H9 (cell line): ENCODE results near the gene NUPR1. TPM values are rescaled to one million over a fixed set of nuclear protein-coding genes. Genes with fewer than 3 reads are reported as not detected.

ENCODE experiments used
- DNase-seq: peaks from one replicate; pipeline ENCODE4 v3.0.0-alpha.2; 2017
- H2AFZ ChIP-seq: one replicate; pipeline ENCODE4 v1.6.1; 2013; ENCODE audit warnings: mild to moderate bottlenecking, low read length, control low read depth, moderate library complexity
- H2AK5ac ChIP-seq: 2 replicates; pipeline ENCODE4 v1.6.1; 2013; ENCODE audit warnings: low read length, control low read depth, mixed read lengths; ENCODE audit not compliant: insufficient read length
- H2BK120ac ChIP-seq: one replicate; pipeline ENCODE4 v1.6.1; 2013; ENCODE audit warnings: low read depth, mild to moderate bottlenecking, low read length, control low read depth, inconsistent platforms; ENCODE audit not compliant: poor library complexity, severe bottlenecking
- H2BK12ac ChIP-seq: 2 replicates; pipeline ENCODE4 v1.6.1; 2013; ENCODE audit warnings: low read length, control low read depth, mixed read lengths, low read depth; ENCODE audit not compliant: insufficient read length
- H2BK15ac ChIP-seq: 2 replicates; pipeline ENCODE4 v1.6.1; 2013; ENCODE audit warnings: low read depth, low read length, control low read depth
- H2BK20ac ChIP-seq: one replicate; pipeline ENCODE4 v1.6.1; 2013; ENCODE audit warnings: low read depth, mild to moderate bottlenecking, low read length, control low read depth, inconsistent platforms; ENCODE audit not compliant: poor library complexity, severe bottlenecking
- H2BK5ac ChIP-seq: 2 replicates; pipeline ENCODE4 v1.6.1; 2013; ENCODE audit warnings: low read length, control low read depth, mixed read lengths; ENCODE audit not compliant: insufficient read length
- H3K14ac ChIP-seq: 2 replicates; pipeline ENCODE4 v1.6.1; 2013; ENCODE audit warnings: low read length, control low read depth; ENCODE audit not compliant: insufficient read depth
- H3K18ac ChIP-seq: 2 replicates; pipeline ENCODE4 v1.6.1; 2013; ENCODE audit warnings: low read depth, mild to moderate bottlenecking, mixed read lengths, low read length, control low read depth; ENCODE audit not compliant: insufficient read length
- H3K23ac ChIP-seq: 2 replicates; pipeline ENCODE4 v1.6.1; 2013; ENCODE audit warnings: low read length, control low read depth, mixed read lengths, low read depth; ENCODE audit not compliant: insufficient read length
- H3K23me2 ChIP-seq: 2 replicates; pipeline ENCODE4 v1.6.1; 2013; ENCODE audit warnings: low read depth, mild to moderate bottlenecking, mixed read lengths, low read length, control low read depth; ENCODE audit not compliant: insufficient read length, poor library complexity, severe bottlenecking
- H3K27ac ChIP-seq: 2 replicates; pipeline ENCODE4 v1.5.1; 2013; ENCODE audit warnings: low read length, control low read depth, mixed read lengths, low read depth; ENCODE audit not compliant: insufficient read length
- H3K27me3 ChIP-seq: 2 replicates; pipeline ENCODE4 v1.6.1; 2013; ENCODE audit warnings: low read length, control low read depth, inconsistent platforms; ENCODE audit not compliant: insufficient read depth
- H3K4ac ChIP-seq: 2 replicates; pipeline ENCODE4 v1.6.1; 2013; ENCODE audit warnings: low read depth, mild to moderate bottlenecking, control low read depth, inconsistent platforms, low read length, moderate library complexity
- H3K4me1 ChIP-seq: 2 replicates; pipeline ENCODE4 v1.6.1; 2013; ENCODE audit warnings: low read length, control low read depth, inconsistent platforms; ENCODE audit not compliant: insufficient read depth
- H3K4me2 ChIP-seq: 2 replicates; pipeline ENCODE4 v1.6.1; 2013; ENCODE audit warnings: low read length, control low read depth, mixed read lengths; ENCODE audit not compliant: insufficient read length, insufficient read depth
- H3K56ac ChIP-seq: 2 replicates; pipeline ENCODE4 v1.6.1; 2013; ENCODE audit warnings: low read depth, mild to moderate bottlenecking, mixed read lengths, low read length, control low read depth; ENCODE audit not compliant: insufficient read length
- H3K79me1 ChIP-seq: 2 replicates; pipeline ENCODE4 v1.6.1; 2013; ENCODE audit warnings: low read depth, mild to moderate bottlenecking, moderate library complexity, low read length, control low read depth, inconsistent platforms; ENCODE audit not compliant: insufficient read depth, poor library complexity, severe bottlenecking
- H3K79me2 ChIP-seq: 2 replicates; pipeline ENCODE4 v1.6.1; 2013; ENCODE audit warnings: low read length, control low read depth, inconsistent platforms; ENCODE audit not compliant: insufficient read depth
- H3K9ac ChIP-seq: 2 replicates; pipeline ENCODE4 v1.6.1; 2013; ENCODE audit warnings: low read length, control low read depth, mixed read lengths; ENCODE audit not compliant: insufficient read length; ENCODE audit errors: extremely low read depth
- H3K9me3 ChIP-seq: one replicate; pipeline ENCODE4 v1.6.1; 2013; ENCODE audit warnings: low read depth, low read length, inconsistent platforms; ENCODE audit not compliant: control insufficient read depth
- H3T11ph ChIP-seq: one replicate; pipeline ENCODE4 v1.6.1; 2013; ENCODE audit warnings: mild to moderate bottlenecking, low read length, control low read depth, inconsistent platforms
- H4K20me1 ChIP-seq: one replicate; pipeline ENCODE4 v1.6.1; 2013; ENCODE audit not compliant: control insufficient read depth, insufficient read length, insufficient read depth
- H4K5ac ChIP-seq: 2 replicates; pipeline ENCODE4 v1.6.1; 2013; ENCODE audit warnings: low read depth, mild to moderate bottlenecking, mixed read lengths, low read length, control low read depth; ENCODE audit not compliant: insufficient read length
- H4K8ac ChIP-seq: replicated peaks from 2 replicates; pipeline ENCODE4 v1.6.1; 2013; ENCODE audit warnings: low read length, control low read depth, mixed read lengths, low read depth; ENCODE audit not compliant: insufficient read length
- H4K91ac ChIP-seq: 2 replicates; pipeline ENCODE4 v1.6.1; 2013; ENCODE audit warnings: low read depth, mild to moderate bottlenecking, moderate library complexity, mixed read lengths, low read length, control low read depth; ENCODE audit not compliant: insufficient read length
- H3K27ac Mint-ChIP-seq, 3 experiments: 2 replicates in 2 of 3; 3 replicates in 1 of 3; pipeline ENCODE4 v1.8.0; 2020 to 2021; ENCODE audit warnings: mixed read lengths in 3 of 3, mild to moderate bottlenecking in 1 of 3, moderate library complexity in 1 of 3
- H3K27me3 Mint-ChIP-seq: 2 replicates; pipeline ENCODE4 v1.8.0; 2021; ENCODE audit warnings: low read depth, mild to moderate bottlenecking, moderate library complexity, mixed read lengths
- H3K36me3 Mint-ChIP-seq, 3 experiments: 2 replicates in 2 of 3; 3 replicates in 1 of 3; pipeline ENCODE4 v1.8.0; 2020 to 2021; ENCODE audit warnings: low read depth in 3 of 3, mixed read lengths in 3 of 3; ENCODE audit not compliant: insufficient read depth in 1 of 3
- H3K4me1 Mint-ChIP-seq, 2 experiments: 2 replicates each; pipeline ENCODE4 v1.8.0; 2020; ENCODE audit warnings: mixed read lengths in 2 of 2
- H3K4me3 Mint-ChIP-seq, 2 experiments: 2 replicates in 1 of 2; 3 replicates in 1 of 2; pipeline ENCODE4 v1.8.0; 2020 to 2021; ENCODE audit warnings: mild to moderate bottlenecking in 2 of 2, mixed read lengths in 2 of 2, moderate library complexity in 1 of 2
- H3K9me3 Mint-ChIP-seq, 2 experiments: 2 replicates in 1 of 2; 3 replicates in 1 of 2; pipeline ENCODE4 v1.8.0; 2020; ENCODE audit warnings: mild to moderate bottlenecking in 2 of 2, mixed read lengths in 2 of 2, moderate library complexity in 1 of 2
- CTCF ChIP-seq: fragments of 200-600 bp; sonication (generic); conservative IDR thresholded peaks from 3 replicates; pipeline ENCODE4 v1.8.0; 2021; ENCODE audit warnings: antibody characterized with exemption, mild to moderate bottlenecking
- WGBS: extraction: QIAGEN DNeasy Blood & Tissue Kit; methylation state at CpG from one replicate; pipeline ENCODE4 v1.1.7; 2013; ENCODE audit warnings: missing lambda C conversion rate, low lambda C conversion rate, mixed read lengths; ENCODE audit not compliant: insufficient read length; ENCODE audit errors: extremely low coverage; 5-methylcytosine and 5-hydroxymethylcytosine counted together
- total RNA-seq: library from RNA; stranded (reverse); gene quantifications from 2 replicates; pipeline ENCODE4 v1.2.1, GENCODE V29; 2021

NUPR1 gene
- total RNA-seq, 1 experiment from 2014 or later, result 0.35 TPM

GRCh38 chr16:28522792-28523191 is 16.0 kb downstream of the NUPR1 start:
- Histone ChIP-seq H3K27me3 (no peaks in the 10 kb centered on the region), H2BK5ac (no peak overlapping the region), H2AFZ (no peak overlapping the region), H2BK20ac (no peak overlapping the region), H3K4ac (no peak overlapping the region), H3K23me2 (no peaks in the 10 kb centered on the region), H4K20me1 (no peaks in the 10 kb centered on the region), H3K27ac (no peak overlapping the region), H3K23ac (no peak overlapping the region), H4K8ac (no peak overlapping the region), H3K4me2 (no peak overlapping the region), H2BK12ac (no peak overlapping the region), H3K18ac (no peak overlapping the region), H2AK5ac (no peak overlapping the region), H4K91ac (no peak overlapping the region), H2BK120ac (no peak overlapping the region), H3T11ph (no peak overlapping the region), H2BK15ac (no peak overlapping the region), H3K79me1 (no peaks in the 10 kb centered on the region), H3K79me2 (no peaks in the 10 kb centered on the region), H3K56ac (no peak overlapping the region), H3K9me3 (no peaks in the 10 kb centered on the region), H3K14ac (no peak overlapping the region), H4K5ac (no peak overlapping the region), H3K9ac (no peak overlapping the region), H3K4me1 (no peaks in the 10 kb centered on the region)
- Mint-ChIP-seq H3K4me1 (no peaks in the 10 kb centered on the region), H3K36me3 (no peaks in the 10 kb centered on the region), H3K9me3 (peaks cover 0 to 13% of the 10 kb centered on the region in 2 experiments; a peak in 3 of 5 replicates), H3K27ac (no peak overlapping the region), H3K4me3 (no peak overlapping the region), H3K27me3 (peaks cover 4% of the 10 kb centered on the region)
- no peak for DNase-seq
- TF ChIP-seq CTCF, result no peak
- WGBS, result no CpG with 5 or more reads among the region's 11 CpGs
